HG03521 (cell line): Measurements from ENCODE around the gene CXCR3.
"Not testable (repeated sequence)": the region's sequence is repeated elsewhere in the genome, so short reads cannot be mapped to it uniquely, and the experiment has no call there.

Source experiments
- ATAC-seq: cut with Tn5 transposase; IDR thresholded peaks from one replicate; pipeline ENCODE4 v1.9.1; 2021; ENCODE audit warnings: mild to moderate bottlenecking, moderate library complexity; ENCODE audit not compliant: unreplicated experiment

Gene CXCR3

DNA sequence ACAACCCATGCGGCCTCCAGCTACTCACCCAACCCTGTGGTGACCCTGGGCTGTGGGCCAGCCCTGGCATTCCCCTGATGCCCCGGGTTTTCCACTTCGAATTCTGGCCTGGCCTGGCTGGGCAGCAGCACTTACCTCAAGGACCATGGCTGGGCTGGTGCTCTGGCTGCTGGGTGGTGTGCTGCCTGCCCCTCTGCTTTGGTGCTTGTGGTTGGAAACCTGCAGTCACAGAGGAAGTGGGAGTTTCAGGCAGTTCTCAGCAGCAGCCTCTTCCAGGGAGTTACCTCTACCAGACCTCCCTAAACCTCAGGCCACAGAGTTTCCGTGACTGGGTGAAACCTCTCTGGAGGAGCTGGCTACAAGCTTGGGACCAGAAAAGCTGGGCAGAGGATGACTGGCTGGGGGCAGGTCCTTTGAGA lies at the start of gene CXCR3:
Gene CXCR3 (minus strand): TSS at position 209 of the 419 bp plus-strand sequence. CDS start 62 bp downstream, at position 147.
- ATAC-seq = peak; percentile 33

DNA sequence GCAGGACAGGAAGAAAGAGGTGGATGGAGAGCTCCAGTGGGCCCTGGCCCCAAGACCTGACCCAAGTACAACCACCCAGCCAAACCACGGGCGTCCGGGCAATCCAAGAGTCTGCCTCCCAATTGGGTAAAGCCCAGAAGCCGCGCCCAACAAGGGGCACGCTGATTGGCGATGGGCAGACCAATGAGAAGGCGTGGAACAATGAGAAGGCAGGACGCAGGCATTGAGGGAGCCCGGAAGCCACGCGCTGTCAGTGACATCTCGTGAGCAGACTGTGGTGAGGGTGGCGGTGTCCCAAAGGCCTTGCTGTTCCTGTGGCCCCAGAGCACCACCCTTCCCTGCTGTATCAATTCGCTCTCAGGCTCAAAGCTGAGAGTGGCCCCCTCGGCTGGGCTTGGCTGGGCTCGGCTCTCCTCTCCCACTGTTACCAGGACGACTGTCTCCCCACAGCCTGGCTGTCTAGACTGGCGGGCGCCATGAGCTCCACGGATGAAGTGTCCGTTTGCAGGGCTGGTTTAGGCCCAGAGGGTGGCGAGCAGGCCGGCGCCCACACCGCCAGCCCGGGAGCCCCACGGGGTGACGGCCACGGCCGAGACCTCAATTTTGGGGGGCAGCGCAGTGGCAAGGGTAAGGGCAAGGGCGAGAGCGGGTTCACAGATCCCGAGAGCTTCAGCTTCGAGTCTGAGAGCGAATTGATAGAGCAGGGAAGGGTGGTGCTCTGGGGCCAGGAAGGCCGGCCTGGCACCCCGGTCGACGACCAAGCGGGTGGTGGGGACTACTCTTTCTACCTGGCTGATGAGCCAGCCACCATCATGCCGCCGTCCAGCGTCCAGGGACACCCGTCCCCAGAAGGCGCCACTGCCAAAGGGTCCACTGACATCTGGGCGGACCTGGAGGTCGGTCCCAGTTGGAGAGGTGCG lies 49.3 kb upstream of the CXCR3 start, which contains the start of gene LOC101059915:
Gene LOC101059915 (plus strand): TSS at position 219 of the 920 bp plus-strand sequence.
- ATAC-seq = no peak

DNA sequence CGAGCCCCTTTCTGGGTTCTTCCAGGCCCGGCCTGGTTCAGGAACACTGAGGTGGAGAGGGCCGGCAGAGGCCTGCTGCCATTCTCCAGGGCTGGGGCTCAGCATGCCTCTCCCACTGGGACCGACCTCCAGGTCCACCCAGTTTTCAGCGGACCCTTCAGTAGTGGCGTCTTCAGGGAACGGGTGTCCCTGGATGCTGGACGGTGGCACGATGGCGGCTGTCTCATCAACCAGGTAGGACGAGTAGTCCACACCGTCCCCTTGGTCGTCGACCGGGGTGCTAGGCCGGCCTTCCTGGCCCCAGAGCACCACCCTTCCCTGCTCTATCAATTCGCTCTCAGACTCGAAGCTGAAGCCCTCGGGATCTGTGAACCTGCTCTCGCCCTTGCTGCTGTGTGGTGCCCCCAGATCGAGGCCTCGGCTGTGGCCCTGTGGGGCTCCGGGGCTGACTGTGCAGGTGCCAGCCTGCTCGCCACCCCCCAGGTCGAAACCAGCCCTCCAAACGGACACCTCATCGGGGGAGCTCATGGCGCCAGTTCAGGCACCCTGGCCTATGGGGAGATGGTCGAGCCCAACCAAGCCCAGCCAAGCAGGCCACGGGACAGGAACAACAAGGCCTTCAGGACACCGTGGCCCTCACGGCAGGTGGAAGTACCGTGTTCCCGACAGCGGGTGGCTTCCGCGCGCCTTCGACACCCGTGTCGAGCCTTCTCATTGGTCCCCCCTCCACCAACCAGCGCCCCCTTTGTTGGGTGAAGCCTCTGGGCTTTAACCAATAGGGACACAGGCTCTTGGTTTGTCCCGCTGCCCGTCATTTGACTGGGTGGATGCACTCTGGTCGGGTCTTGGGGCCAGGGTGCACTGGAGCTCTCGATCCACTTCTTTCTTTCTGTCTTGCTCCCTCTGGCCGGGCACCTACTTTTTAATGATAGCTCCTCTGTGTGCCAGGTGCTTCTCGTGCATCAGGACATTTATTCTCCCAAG lies 48.2 kb upstream of the CXCR3 start:
- ATAC-seq = no peak

DNA sequence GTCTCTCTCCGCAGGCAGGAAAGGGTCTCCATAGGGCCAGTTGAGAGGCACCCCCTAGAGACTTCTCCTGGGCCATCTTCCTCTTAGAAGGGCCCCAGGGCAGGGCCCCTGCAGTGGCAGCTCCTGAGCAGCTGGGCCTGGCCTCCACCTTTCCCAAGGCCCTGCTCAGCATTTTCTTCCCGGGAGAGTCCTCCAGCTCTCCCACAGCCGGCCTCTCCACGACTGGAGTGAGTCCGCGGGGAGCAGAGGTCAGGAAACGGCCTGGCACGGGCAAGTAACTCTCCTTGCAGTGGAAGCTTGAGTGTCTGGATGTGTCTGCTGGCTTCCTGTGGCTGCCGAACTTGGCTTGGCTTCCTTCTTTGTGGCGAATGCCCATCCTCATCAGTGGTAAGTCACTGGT lies 47.4 kb upstream of the CXCR3 start:
- no peak for ATAC-seq

DNA sequence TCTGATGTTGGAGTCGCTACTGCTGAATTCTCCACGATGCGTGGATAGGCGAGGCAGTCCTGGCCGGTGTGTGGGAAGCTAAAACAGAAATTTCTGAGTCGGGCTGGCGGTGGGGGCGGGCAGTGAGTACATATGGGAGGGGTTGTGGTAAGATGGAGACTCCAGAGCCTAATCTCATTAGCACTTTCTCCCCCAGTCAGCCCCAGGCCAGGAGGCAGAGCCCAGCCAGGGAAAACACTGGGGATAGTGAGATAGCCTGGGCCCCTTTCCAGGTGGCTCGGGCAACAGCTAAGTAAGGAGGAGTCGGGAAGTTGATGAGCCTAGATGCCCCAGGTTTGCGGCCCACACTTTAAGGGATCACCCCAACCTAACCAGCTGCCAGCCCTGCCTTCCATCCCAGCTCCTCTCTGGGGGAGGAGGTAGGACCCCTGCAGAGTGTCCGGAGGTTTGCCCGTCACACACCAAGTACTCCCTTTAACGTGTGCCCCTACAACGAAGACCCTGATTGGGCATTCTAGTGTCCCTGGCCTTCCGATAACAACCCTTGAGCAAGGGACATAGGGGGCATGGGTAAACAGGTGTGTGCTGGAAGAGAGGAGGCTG lies 46.7 kb upstream of the CXCR3 start:
- no peak for ATAC-seq

DNA sequence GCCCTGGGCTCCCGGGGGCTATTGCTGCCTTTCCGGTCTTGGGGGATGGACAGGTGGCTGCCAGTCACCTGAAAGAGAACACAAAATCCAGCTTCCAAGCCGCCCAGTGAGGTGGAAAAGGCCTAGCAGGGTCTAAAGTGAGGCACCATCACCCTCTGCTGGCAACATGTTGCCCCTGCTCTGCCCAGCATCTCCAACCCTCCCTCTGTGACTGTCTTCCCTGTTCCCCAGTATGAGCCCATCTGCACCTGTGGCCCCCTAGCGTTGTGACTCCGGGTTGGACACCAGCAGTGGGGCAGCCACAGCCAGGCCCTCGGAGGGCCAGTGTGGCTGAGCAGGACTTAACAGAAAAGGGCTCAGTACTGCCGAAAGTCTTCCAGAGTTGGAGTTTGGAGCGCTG lies 45.9 kb upstream of the CXCR3 start:
- not testable (repeated sequence) for ATAC-seq

DNA sequence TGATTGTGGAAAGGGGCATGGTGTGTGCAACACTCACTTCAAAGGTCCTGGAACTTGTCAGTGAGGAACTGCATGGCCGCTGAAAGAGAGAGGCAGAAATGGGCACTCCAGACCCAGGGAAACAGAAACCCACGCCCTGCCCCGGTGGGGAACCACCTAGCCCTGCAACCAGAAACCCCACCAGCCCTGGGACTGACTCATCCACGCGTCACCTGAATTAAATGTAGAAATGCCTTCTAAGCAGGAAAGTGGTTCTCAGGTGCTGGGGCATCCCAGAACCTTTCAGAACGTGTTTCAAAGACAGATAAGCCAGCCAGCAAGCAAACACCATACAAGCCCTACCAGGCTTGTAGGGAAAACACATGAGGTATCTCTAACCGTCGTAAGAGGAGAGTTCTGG lies 44.9 kb upstream of the CXCR3 start:
- not testable (repeated sequence) for ATAC-seq

DNA sequence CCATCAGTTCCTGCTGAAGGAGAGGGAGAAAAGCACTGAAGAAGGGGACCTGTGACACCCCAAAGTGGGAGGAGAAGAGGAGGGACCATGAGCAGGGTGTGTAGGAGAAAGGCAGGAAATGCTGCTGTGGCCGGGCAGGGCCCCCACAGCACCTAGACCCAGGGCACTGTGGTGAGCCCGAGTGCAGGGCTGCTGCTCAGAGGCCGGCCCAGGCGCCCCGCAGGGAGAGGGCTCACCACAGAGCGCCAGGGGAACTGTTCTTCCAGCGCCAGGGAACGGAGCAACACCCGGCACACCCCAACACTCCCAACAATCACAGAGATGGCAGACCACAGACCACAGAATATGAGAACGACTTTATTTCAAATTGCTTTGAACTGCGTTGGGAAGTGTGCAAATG lies 44.3 kb upstream of the CXCR3 start:
- not testable (repeated sequence) for ATAC-seq

DNA sequence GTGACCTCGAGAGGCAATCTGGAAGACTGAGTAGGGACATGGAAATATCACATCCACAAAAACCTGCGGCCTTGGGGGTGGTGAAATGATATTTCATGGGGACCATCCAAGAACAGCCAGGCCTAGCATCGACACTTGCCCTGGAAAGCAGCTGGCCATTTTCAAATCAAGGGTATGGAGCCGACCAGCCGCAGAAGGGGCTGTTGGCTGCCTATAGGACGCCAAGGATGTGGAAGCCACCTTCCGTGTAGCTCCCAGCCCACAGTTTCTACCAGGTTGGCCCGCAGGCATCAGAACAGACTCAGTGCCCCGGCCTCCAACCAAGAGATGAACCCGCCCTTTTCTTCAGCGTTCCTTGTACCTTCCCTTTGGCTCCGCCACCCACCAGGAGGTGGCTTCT lies 43.6 kb upstream of the CXCR3 start:
- no peak for ATAC-seq

DNA sequence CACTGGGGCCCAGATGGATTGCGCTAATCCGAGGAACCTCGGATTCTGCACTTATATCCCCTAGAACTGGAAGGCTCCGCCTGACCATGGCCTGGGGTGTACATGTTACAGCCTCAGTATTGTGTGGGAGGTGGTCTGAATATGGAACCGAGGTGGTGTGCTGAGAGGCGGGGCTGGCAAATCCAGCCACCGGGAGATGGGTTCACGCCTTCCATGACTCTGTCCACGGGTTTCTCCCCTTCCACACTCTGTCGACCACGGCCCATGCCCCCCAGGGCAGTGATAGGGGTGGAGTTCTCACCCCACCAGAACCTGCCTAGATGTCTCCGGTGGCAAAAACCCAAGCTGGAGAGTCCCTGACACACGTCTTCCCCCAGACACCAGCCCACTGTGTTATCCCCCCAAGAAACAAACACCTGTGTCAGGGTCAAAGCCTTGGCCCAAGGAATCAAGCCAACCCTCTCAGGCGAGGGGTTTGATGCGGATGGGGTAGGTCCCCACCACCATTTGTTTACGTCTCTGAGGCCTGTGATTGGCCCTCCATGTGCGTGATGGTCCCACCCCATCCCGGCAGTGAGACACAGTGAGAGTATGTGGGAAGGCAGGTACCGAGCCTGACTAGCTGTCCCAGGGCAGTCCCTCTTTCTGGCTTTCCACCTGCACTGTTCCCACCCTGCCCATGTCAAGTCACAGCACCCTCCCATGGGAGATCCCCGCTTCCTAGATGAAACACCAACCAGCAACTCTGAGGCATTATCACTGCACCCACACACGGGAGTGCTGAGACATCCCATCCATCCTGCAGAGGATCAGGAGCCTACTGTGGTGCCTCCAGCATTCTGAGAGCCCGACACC lies 42.5 kb upstream of the CXCR3 start:
- ATAC-seq = no peak

DNA sequence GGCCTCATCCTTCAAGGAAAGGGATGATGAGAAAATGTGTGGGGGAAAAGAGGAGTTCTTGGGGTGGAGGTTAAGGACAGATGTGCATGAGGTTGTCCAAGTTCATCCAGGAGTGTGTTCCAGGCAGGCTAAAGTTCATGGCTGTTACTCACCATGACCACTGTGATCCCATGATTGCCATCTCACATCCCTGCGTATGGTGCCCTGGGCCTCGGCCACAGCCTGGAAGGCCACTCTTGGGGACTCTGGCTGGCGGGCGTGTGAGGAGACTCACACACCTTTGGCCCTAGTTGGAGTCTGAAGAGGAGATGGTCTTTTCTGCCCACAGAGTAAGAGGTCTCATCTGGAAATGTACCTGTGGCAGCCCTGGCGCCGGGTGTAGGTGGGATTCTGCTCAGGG lies 41.6 kb upstream of the CXCR3 start:
- ATAC-seq = no peak

DNA sequence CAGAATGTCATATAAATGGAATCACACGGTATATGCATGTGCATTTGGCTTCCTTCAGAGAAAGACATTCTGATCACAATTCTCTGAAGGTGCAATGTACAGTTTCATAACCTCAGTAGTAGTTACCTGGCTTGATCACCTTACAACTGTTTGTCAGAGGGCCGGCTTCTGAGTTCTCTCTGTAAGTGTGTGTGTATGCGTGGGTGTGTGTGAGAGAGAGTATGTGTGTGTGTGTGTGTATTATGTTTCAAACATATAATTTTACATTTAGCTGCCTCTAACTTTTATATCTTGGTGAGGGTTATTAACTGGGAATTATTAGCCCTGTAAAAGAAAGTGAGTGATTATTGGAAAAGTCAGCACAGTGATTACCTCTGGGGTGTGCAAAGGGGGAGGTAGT lies 41.0 kb upstream of the CXCR3 start:
- no peak for ATAC-seq

DNA sequence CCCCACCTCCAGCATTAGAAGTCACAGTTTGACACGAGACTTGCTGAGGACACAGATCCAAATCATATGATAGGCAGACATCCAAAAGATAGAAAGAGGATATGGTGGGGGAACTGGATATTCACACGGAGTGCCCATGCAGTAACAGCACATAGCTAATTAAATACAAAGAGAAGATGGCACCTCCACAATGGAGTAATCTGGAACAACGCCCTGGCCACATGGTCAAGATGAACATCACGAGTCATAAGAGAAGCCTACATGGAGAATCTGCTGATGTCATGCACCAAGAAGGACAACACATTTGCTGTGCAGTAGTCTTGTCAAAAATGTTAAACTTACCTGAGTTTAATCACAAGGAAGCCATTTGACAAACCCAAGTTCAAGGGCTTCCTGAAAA lies 39.0 kb upstream of the CXCR3 start:
- ATAC-seq = no peak

DNA sequence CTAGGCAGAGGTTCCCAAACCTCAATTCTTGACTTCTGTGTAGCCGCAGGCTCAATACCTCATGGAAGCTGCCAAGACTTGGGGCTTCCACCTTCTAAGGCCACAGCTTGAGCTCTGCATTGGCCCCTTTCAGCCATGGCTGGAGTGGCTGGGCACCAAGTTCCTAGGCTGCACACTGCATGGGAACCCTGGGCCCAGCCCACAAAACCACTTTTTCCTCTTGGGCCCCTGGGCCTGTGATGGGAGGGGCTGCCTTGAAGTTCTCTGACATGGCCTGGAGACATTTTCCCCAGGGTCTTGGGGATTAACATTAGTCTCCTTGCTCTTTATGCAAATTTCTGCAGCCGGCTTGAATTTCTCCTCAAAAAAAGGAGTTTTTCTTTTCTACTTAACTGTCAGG lies 35.0 kb upstream of the CXCR3 start:
- ATAC-seq = no peak

DNA sequence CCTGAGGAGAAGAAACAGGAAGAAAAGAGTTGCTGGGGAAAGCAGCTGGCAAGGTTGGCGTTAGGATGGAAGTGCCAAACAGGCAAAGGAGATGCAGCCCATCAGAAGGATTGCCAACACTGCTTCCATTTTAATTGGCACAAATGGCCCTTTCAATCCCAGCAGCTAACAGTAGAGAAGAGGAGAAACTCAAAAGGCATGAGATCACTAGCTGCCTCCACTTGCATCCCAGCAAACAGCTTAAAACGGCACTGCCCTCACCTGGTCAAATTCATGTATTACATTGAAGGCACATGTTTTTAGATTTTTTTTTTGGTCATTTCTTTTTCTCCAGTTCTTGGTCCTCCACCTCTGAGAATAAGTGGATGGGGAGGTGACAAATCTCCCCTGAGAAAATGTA lies 34.1 kb upstream of the CXCR3 start:
- ATAC-seq = no peak

DNA sequence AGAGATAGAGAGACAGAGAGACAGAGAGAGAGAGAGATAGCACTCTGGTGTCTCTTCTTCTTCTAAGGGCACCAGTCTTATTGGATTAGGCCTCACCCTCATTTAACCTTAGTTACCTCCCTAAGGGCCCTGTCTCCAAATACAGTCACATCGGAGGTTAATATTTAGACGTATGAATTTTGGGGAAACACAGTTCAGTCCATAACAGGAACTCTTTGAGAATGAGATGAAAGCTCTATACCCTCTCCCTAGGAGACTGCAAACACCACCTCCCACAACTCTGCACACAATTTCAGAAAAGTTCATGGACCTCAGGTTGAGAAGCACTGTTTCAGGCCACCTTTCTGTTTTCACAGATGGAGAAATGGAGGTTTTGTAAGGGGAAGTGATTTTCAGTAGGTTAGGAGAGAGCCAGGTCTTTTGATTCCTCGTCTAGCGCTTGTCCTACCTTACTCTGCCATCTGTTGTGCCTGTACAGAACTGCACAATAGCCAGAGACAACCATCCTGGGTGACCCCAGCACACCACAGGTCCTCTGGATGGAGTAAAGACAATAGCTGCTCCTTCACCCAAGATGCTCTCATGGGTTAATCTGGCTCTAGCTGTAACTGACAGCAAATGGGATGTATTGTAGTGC lies 32.1 kb upstream of the CXCR3 start:
- peak; percentile 70 for ATAC-seq

DNA sequence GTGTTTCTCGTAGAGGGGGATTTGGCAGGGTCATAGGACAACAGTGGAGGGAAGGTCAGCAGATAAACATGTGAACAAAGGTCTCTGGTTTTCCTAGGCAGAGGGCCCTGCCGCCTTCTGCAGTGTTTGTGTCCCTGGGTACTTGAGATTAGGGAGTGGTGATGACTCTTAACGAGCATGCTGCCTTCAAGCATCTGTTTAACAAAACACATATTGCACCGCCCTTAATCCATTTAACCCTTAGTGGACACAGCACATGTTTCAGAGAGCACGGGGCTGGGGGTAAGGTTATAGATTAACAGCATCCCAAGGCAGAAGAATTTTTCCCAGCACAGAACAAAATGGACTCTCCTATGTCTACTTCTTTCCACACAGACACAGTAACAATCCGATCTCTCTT lies 26.1 kb upstream of the CXCR3 start:
- ATAC-seq = not testable (repeated sequence)

DNA sequence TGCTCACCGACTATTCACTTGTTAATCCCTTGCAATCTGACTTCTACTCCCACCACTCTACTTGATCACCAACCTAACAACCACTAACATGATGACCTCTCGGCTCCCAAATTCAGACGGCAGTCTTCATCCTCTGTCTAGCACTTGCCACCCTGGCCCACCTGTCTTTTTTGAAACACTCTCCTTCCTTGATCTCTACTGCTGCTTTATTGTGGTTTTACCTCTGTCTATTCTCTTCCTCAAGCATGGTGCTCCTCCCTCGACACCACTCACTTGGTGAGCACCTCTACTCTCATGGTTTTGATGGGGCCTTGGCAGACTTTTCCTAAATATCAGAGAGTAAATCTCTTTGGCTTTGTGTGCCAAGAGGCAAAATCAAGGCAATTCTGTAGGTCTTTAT lies 21.7 kb upstream of the CXCR3 start:
- no peak for ATAC-seq

DNA sequence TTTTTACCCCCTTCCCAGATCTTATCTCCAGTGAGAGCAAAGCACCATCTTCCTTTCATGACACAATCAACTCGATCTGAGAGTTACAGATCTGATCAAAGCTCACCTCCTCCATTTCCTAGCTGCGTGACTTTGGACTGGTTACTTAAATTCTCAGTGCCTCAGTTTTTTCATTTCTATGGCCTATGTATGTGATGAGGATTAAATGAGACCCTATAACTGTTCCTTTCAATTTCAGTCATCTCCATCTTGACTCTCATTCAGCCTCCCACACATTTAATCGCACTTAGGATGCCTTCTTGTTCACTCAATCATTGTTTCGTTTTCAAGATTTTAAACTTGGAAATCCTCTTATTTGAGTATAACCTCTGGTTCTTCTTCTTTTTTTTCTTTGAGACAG lies 20.1 kb upstream of the CXCR3 start:
- ATAC-seq = no peak

DNA sequence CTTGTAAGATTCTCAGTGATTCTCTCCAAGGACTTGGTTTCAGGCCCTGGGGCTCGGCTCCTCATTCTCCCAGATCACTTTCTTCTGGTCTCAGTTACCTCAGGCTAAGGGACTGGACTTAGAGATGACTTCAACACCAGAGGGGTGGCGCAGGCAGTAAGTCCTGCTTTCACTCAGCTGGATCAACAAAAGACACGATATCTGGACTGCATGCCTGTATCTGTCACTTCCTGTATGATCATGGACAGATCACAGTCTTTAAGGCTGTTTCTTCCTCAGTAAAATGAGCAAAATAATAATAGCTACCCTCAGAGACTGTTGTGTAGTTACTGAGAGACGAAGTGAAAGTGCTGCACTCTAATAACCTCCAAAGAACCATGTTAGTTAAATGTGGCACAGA lies 19.5 kb upstream of the CXCR3 start:
- peak; percentile 42 for ATAC-seq
